Measurements from ENCODE around the gene BIRC2.

The BIRC2 gene

DNA sequence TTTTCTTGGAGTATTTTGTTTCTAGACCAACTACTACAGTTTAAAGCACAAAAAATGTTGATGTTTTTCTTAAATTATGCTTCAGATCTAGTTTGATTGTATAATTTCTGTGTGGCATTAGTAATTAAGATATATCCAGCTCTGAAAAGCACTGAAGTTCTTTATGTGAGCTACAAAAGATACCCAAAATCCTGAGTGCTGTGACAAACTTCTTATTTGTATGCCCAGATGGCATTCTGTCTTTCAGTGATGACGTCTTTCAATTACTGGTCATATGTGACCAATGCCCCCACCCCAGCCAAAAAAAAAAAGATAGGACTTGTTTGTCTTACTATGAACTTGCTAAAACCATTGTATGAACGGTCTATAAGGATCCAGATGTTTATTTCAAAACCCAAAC lies 51.3 kb downstream of the BIRC2 start:
- Histone ChIP-seq H3K4ac (ENCODE audit: low read depth, low read length) (no peak overlapping the region), H3K4me3 (ENCODE audit: low read depth, low read length) (no peak overlapping the region), H3K9me3 (ENCODE audit: insufficient read depth, low read depth, low read length) (no peaks in the 10 kb centered on the region), H3K14ac (ENCODE audit: low read length) (no peak overlapping the region), H3K79me2 (ENCODE audit: control insufficient read depth, insufficient read depth, low read length, poor library complexity) (no peaks in the 10 kb centered on the region), H4K8ac (ENCODE audit: low read depth, low read length) (no peak overlapping the region), H2BK5ac (ENCODE audit: low read depth, low read length, poor library complexity) (no peak overlapping the region), H3K23ac (ENCODE audit: low read length) (no peak overlapping the region), H3K79me1 (ENCODE audit: low read length) (no peaks in the 10 kb centered on the region), H4K91ac (ENCODE audit: low read depth, low read length) (no peak overlapping the region), H3K18ac (ENCODE audit: low read length) (no peak overlapping the region), H2BK12ac (ENCODE audit: low read length) (no peak overlapping the region), H2AFZ (ENCODE audit: insufficient read depth, low read length, poor library complexity) (no peak overlapping the region), H3K27me3 (ENCODE audit: insufficient read depth, low read length) (no peaks in the 10 kb centered on the region), H3K4me1 (ENCODE audit: control insufficient read depth in 1 of 2, insufficient read depth in 2 of 2, low read length in 2 of 2) (no peaks in the 10 kb centered on the region), H2AK5ac (ENCODE audit: low read length) (no peak overlapping the region), H3K36me3 (ENCODE audit: control insufficient read depth in 1 of 2, insufficient read depth in 2 of 2, low read length in 2 of 2) (peaks cover 11 to 17% of the 10 kb centered on the region in 2 experiments), H4K12ac (ENCODE audit: low read depth, low read length) (no peak overlapping the region), H3K27ac (ENCODE audit: low read depth, low read length) (no peak overlapping the region), H2BK120ac (ENCODE audit: insufficient read depth, low read length, poor library complexity) (no peak overlapping the region), H3K9ac (ENCODE audit: low read length) (no peak overlapping the region), H3K4me2 (ENCODE audit: low read length) (no peak overlapping the region)
- no peak for DNase-seq
- no CpG with 5 or more reads among the region's 2 CpGs for WGBS (ENCODE audit: extremely low coverage, insufficient coverage, insufficient read length)

DNA sequence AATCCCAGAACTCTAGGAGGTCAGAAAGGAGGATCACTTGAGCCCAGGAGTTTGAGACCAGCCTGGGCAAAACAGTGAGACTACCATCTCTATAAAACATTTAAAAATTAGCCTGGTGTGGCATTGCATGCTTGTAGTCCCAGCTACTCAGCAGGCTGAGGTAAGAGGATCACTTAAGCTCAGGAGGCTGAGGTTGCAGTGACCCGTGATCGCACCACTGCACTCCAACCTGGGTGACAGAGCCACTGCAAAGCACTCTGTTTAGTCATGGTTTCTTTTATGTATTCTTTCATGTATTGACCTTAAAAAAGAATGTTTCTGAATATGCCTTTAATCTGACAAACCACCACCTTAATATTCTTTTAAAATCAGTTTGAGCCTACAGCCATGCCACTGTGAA lies 52.2 kb downstream of the BIRC2 start:
- Histone ChIP-seq H3K23ac (ENCODE audit: low read length) (no peak overlapping the region), H2BK5ac (ENCODE audit: low read depth, low read length, poor library complexity) (no peak overlapping the region), H3K36me3 (ENCODE audit: control insufficient read depth in 1 of 2, insufficient read depth in 2 of 2, low read length in 2 of 2) (peaks cover 8 to 12% of the 10 kb centered on the region in 2 experiments), H2BK120ac (ENCODE audit: insufficient read depth, low read length, poor library complexity) (no peak overlapping the region), H3K18ac (ENCODE audit: low read length) (no peak overlapping the region), H4K8ac (ENCODE audit: low read depth, low read length) (no peak overlapping the region), H2AK5ac (ENCODE audit: low read length) (no peak overlapping the region), H2AFZ (ENCODE audit: insufficient read depth, low read length, poor library complexity) (no peak overlapping the region), H3K14ac (ENCODE audit: low read length) (no peak overlapping the region), H4K12ac (ENCODE audit: low read depth, low read length) (no peak overlapping the region), H4K91ac (ENCODE audit: low read depth, low read length) (no peak overlapping the region), H2BK12ac (ENCODE audit: low read length) (no peak overlapping the region), H3K27ac (ENCODE audit: low read depth, low read length) (no peak overlapping the region), H3K4ac (ENCODE audit: low read depth, low read length) (no peak overlapping the region), H3K27me3 (ENCODE audit: insufficient read depth, low read length) (no peaks in the 10 kb centered on the region), H3K4me1 (ENCODE audit: control insufficient read depth in 1 of 2, insufficient read depth in 2 of 2, low read length in 2 of 2) (no peaks in the 10 kb centered on the region), H3K79me1 (ENCODE audit: low read length) (no peaks in the 10 kb centered on the region), H3K79me2 (ENCODE audit: control insufficient read depth, insufficient read depth, low read length, poor library complexity) (no peaks in the 10 kb centered on the region), H3K9me3 (ENCODE audit: insufficient read depth, low read depth, low read length) (no peaks in the 10 kb centered on the region), H3K4me3 (ENCODE audit: low read depth, low read length) (no peak overlapping the region), H3K4me2 (ENCODE audit: low read length) (no peak overlapping the region), H3K9ac (ENCODE audit: low read length) (no peak overlapping the region)
- no peak for DNase-seq
- no CpG with 5 or more reads among the region's 2 CpGs for WGBS (ENCODE audit: extremely low coverage, insufficient coverage, insufficient read length)

DNA sequence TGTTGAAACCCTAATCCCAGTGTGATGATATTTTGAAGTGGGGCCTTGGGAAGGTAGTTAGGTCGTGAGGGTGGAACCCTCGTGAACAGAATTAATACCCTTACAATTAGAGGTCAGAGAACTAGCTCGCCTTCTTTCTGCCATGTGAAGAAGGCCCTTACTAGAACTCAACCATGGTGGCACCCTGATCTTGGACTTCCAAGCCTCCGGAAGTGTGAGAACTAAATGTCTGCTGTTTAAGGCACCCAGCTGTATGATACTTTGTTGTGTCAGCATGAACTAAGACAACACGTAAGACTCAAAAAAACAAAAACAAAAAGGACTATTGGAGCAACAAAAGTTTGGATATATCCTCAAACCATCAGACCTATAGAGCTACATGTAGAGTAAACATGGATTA lies 53.6 kb downstream of the BIRC2 start:
- no peak overlapping the region for H2AK5ac ChIP-seq (ENCODE audit: low read length)
- H3K4ac ChIP-seq (ENCODE audit: low read depth, low read length), result no peak overlapping the region
- H3K23ac ChIP-seq (ENCODE audit: low read length), result no peak overlapping the region
- peaks cover 5 to 12% of the 10 kb centered on the region in 2 experiments for H3K36me3 ChIP-seq (ENCODE audit: control insufficient read depth in 1 of 2, insufficient read depth in 2 of 2, low read length in 2 of 2)
- H3K4me1 ChIP-seq (ENCODE audit: control insufficient read depth in 1 of 2, insufficient read depth in 2 of 2, low read length in 2 of 2), result no peaks in the 10 kb centered on the region
- H3K9ac ChIP-seq (ENCODE audit: low read length), result no peak overlapping the region
- no peak overlapping the region for H4K91ac ChIP-seq (ENCODE audit: low read depth, low read length)
- no peak overlapping the region for H2BK5ac ChIP-seq (ENCODE audit: low read depth, low read length, poor library complexity)
- no peaks in the 10 kb centered on the region for H3K9me3 ChIP-seq (ENCODE audit: insufficient read depth, low read depth, low read length)
- no peak overlapping the region for H4K8ac ChIP-seq (ENCODE audit: low read depth, low read length)
- no CpG with 5 or more reads among the region's 5 CpGs for WGBS (ENCODE audit: extremely low coverage, insufficient coverage, insufficient read length)
- no peaks in the 10 kb centered on the region for H3K79me1 ChIP-seq (ENCODE audit: low read length)
- no peak overlapping the region for H3K4me3 ChIP-seq (ENCODE audit: low read depth, low read length)
- no peak overlapping the region for H3K27ac ChIP-seq (ENCODE audit: low read depth, low read length)
- H3K27me3 ChIP-seq (ENCODE audit: insufficient read depth, low read length), result no peaks in the 10 kb centered on the region
- no peak overlapping the region for H2BK120ac ChIP-seq (ENCODE audit: insufficient read depth, low read length, poor library complexity)
- DNase-seq, result peak in 1 of 2 donors; percentile 17
- no peak overlapping the region for H3K18ac ChIP-seq (ENCODE audit: low read length)
- H3K79me2 ChIP-seq (ENCODE audit: control insufficient read depth, insufficient read depth, low read length, poor library complexity), result no peaks in the 10 kb centered on the region
- H2AFZ ChIP-seq (ENCODE audit: insufficient read depth, low read length, poor library complexity), result no peak overlapping the region
- no peak overlapping the region for H3K14ac ChIP-seq (ENCODE audit: low read length)
- no peak overlapping the region for H4K12ac ChIP-seq (ENCODE audit: low read depth, low read length)
- H3K4me2 ChIP-seq (ENCODE audit: low read length), result no peak overlapping the region
- H2BK12ac ChIP-seq (ENCODE audit: low read length), result no peak overlapping the region

DNA sequence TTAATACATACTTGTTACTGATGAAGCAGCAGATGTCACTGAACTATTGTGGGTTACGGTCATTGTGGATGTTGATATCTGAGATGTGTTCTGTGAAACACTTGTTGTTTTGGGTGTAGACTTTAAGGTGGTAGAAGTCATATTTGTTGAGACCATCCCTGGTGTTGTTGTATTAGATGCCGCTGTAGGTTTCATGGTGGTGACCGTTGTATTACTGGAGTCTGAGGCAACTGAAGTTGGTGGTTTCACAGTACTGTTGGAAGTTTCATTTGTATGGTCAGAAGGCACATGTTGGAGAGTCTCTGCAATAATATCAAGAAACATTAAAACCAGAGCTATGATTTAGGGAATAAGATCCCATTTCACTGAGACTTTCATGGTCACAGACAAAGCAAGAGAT lies 54.9 kb downstream of the BIRC2 start:
- Histone ChIP-seq H3K14ac (ENCODE audit: low read length) (no peak overlapping the region), H2BK12ac (ENCODE audit: low read length) (no peak overlapping the region), H3K4me1 (ENCODE audit: control insufficient read depth in 1 of 2, insufficient read depth in 2 of 2, low read length in 2 of 2) (no peaks in the 10 kb centered on the region), H3K23ac (ENCODE audit: low read length) (no peak overlapping the region), H3K79me2 (ENCODE audit: control insufficient read depth, insufficient read depth, low read length, poor library complexity) (no peaks in the 10 kb centered on the region), H2AFZ (ENCODE audit: insufficient read depth, low read length, poor library complexity) (no peak overlapping the region), H2BK5ac (ENCODE audit: low read depth, low read length, poor library complexity) (no peak overlapping the region), H4K91ac (ENCODE audit: low read depth, low read length) (no peak overlapping the region), H2BK120ac (ENCODE audit: insufficient read depth, low read length, poor library complexity) (no peak overlapping the region), H3K27ac (ENCODE audit: low read depth, low read length) (no peak overlapping the region), H2AK5ac (ENCODE audit: low read length) (no peak overlapping the region), H4K8ac (ENCODE audit: low read depth, low read length) (no peak overlapping the region), H3K36me3 (ENCODE audit: control insufficient read depth in 1 of 2, insufficient read depth in 2 of 2, low read length in 2 of 2) (peaks cover 5 to 12% of the 10 kb centered on the region in 2 experiments), H3K4me3 (ENCODE audit: low read depth, low read length) (no peak overlapping the region), H3K18ac (ENCODE audit: low read length) (no peak overlapping the region), H3K4ac (ENCODE audit: low read depth, low read length) (no peak overlapping the region), H4K12ac (ENCODE audit: low read depth, low read length) (no peak overlapping the region), H3K79me1 (ENCODE audit: low read length) (no peaks in the 10 kb centered on the region), H3K27me3 (ENCODE audit: insufficient read depth, low read length) (no peaks in the 10 kb centered on the region), H3K9ac (ENCODE audit: low read length) (no peak overlapping the region), H3K9me3 (ENCODE audit: insufficient read depth, low read depth, low read length) (no peaks in the 10 kb centered on the region), H3K4me2 (ENCODE audit: low read length) (no peak overlapping the region)
- no peak for DNase-seq
- WGBS (ENCODE audit: extremely low coverage, insufficient coverage, insufficient read length), result no CpG with 5 or more reads among the region's 3 CpGs

All from trophoblast cell (in vitro differentiated cells and primary cell).